Measurements from ENCODE around the gene SFTA2.

SFTA2 gene

GRCh38 chr6:30931969-30932645 lies at the start of gene SFTA2:
SFTA2 (minus strand) TSS chr6:30932170; CDS start chr6:30932096, 74 bp downstream.
- DNase-seq = no peak

GRCh38 chr6:30979690-30980089 lies 47.7 kb upstream of the SFTA2 start:
- no peak for DNase-seq

DNA sequence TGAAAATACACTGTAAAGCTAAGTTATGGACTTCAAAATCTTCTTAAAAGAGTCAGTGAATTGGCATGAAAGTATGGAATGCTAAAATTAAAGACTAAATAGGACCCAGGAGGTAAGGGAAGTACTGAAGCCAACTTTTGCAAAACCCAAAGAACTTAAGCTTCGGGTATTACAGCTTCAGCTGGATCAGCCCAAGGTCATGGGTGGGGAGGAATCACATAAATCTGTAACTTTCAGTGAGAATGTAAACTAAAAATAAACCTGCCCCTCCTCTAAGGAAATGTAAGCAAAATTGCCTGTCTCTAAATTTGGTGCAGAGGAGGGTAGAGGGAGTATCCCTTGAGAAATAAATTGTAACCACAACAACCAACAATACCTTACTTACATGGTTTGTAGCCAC lies 47.2 kb upstream of the SFTA2 start:
- no peak for DNase-seq

DNA sequence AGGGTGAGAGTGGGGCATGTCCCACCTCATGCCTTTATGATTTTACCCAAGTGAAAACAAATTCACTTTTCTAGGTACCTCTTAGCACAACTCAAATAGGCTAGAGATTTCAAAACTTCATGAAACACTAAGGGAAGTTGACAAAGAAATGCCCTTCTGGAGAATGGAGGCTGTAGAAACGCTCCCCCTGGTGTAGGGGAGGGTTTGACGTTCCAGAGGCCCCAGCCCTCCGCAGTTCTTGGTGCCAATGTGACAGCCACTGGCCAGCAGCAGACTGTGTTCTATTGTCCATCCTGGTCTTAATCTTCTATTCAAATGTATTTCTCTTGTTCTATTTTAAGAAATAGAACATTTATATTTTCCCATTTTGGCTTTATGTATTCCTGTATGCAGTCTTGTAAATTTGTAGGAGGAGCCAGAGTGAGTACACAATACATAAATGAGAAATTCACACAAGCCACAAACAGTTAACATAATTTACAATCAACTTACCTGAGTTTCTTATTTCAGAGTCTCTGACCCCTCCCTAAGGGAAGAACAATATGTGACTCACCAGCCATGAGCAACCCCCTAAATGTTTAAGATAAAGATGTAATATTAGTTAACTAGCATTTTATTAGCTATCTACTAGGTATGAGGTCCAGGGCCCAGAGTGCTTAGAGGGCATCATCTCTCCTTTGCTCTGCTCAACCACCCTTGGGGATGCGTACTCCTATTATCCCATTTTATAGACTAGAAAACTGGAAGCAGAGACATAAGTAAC lies 42.7 kb upstream of the SFTA2 start:
- DNase-seq = no peak

DNA sequence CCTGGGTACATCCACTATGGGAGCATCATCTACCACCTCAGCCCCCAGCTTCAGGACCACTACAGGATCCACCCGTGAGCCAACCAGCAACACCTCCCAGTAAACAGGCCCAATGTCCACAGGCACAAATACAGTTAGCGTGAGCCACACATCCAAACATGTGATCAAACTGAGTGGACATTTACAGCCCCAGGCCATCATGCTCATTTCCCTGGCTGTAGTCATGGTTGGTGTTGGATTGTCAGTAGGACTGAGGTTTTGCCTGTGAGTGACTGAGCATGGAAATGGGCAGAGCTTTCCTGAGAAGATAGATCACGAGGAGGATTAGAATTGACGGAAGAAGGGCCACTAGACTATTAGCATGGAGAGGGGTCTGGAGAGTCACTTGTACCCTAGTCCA lies 40.8 kb upstream of the SFTA2 start:
- DNase-seq = no peak

DNA sequence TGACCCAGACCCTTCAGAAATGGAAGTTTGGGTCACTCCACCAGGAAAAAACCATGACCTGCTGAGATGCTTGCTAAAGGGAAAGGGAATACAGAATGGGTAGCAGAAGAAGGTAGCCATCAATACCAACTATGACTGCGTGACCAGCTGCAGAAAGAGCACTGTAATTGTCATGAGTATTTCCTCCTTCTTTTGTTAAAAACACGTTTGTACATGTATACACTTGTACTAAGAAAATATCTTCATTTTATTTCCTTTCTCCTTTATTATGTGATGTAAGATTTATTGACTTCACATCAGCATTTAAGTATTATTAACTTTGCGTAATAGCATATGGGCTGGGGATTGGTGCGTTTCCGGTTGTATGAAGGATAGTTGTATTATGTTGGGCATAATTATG lies 39.0 kb upstream of the SFTA2 start:
- no peak for DNase-seq

- DNase-seq = peak; percentile 88
Observed at GRCh38 chr6:30969171-30969570, 37.2 kb upstream of the SFTA2 start.

DNA sequence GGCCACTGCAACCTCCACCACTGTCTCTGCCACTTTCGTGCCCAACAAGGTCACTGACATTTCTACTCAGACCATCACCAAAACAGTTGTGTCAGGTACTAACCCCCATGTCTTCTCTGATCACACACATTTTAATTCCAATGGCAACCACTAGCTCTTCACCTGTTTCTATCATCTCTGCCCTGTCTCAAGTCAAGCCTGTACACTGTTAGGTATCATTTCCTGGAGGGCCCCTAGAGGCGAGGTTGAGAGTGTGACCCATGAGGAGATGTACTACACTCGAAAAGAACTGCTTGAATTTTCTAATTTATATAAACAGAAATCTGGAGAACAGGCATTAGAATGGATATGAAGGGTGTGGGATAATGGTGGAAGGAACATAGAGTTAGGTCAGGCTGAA lies 34.2 kb upstream of the SFTA2 start:
- no peak for DNase-seq

DNA sequence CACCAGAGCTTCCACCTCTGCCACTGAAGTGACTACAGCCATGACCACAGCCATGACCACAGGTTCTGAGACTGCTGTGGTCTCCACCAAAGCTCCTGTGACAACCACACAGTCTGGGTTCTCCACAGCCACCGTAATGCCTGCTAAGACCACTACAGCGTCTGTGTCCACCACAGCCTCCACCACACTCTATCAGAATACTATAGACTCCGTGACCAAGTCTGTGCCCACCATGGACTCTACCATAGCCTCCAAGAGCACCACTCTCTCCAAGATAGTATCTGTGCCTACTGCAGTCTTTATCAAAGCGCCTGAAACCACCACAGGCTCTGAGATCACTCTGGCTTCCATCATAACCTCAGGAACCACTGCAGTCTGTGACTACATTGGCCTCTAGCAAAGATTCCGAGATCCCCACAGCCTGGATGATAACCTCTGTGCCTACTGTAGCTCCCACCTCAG lies 33.2 kb upstream of the SFTA2 start:
- DNase-seq = no peak

DNA sequence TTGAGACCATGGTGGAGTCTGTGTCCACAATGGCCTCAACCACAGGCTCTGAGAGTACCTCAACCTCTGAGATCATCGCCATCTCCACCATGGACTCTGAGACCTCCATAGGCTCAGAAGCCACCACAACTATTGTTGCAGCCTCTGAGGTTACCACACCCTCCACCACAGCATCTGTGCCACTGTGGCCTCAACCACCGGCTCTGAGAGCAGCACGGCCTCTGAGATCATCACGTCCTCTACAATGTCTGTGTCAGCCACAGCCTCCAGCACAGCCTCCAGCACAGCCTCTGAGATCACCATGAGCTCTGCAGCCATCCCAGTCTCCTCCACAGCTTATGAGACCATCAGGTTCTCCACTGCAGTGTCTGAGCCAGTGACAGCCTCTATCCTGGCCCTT lies 32.1 kb upstream of the SFTA2 start:
- DNase-seq = no peak

DNA sequence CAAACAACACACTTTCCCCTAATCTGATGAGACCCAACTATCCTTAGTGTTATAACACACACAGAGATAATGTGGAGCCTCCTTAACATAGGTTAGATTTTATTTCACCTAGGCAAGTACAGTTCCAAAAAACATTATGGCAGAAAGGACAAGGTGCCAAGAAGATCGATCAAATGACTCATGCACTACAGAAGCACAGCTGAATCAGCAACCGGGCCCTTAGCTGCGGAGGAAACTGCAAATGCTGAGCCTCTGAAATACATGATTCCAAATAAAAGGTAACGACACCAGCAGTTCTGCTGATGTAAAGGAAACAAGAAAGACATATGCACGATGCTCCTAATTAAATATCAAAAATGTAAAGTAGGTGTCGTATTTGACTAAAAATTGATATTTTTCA lies 31.7 kb upstream of the SFTA2 start:
- no peak for DNase-seq

- no peak for DNase-seq
Observed at GRCh38 chr6:30962716-30963115, 30.7 kb upstream of the SFTA2 start.

- peak; percentile 45 for DNase-seq
Observed at GRCh38 chr6:30960907-30961673, 29.1 kb upstream of the SFTA2 start.

DNA sequence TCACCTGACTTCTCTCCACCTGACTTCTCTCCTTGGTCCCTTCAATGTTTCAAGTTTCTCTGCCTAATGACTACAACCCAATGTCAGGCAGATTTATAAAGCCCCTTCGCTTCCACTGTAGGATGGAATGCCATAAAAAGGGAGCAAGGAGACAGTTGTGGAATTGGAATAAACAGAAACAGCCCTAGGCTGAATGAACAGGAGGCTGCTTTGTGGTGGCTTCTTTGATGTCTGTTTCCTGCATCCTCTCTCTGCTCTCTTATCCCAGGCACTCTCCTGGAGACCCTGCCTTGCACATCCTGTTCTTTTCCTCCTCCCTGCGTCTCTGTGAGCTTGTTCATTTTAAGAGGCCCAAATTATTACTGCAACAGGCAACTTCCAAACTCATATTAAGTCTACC lies 25.7 kb upstream of the SFTA2 start:
- DNase-seq = no peak

GRCh38 chr6:30955367-30956042 lies 23.5 kb upstream of the SFTA2 start:
- peak; percentile 53 for DNase-seq

GRCh38 chr6:30954631-30955366 lies 22.8 kb upstream of the SFTA2 start:
- DNase-seq = no peak

- no peak for DNase-seq
Observed at GRCh38 chr6:30951907-30952469, 20.0 kb upstream of the SFTA2 start.

DNA sequence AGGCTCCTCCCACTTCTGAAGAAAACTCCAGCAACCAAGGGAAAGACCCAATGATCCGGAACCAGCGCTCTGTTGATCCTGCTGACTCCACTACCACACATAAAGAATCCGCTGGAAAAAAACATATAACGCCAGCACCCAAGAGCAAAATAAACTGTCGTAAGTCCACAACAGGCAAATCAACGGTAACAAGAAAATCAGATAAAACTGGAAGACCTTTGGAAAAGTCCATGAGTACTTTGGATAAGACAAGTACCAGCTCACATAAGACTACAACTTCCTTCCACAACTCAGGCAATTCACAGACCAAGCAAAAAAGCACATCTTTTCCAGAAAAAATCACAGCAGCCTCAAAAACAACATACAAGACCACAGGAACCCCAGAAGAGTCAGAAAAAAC lies 16.8 kb upstream of the SFTA2 start:
- no peak for DNase-seq

DNA sequence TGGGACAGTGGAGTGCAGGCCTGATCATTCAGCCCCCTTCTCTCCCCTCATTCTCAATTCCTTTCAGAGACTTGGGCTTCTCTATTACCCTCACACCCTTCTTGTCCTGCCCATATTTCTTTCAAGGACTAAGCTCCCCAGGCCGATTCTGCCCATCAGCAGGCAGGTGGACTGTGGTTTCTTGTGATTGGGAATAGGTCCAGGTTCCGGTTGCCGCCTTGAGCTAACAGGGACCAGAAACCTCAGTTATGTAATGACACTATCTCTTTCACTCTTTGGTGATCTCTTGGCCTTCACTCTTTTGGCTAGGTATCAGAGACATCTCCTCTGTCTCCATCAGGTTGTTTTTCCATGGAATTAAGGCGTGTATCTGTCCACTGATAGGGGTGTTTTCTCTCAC lies 15.3 kb upstream of the SFTA2 start:
- no peak for DNase-seq

GRCh38 chr6:30945281-30945680 lies 13.3 kb upstream of the SFTA2 start:
- DNase-seq = no peak

- no peak for DNase-seq
Observed at GRCh38 chr6:30944051-30944450, 12.1 kb upstream of the SFTA2 start.
